GM10248 (cell line): ENCODE data around the gene PSMG4.

Experiments
- CTCF ChIA-PET: fragments of 300-600 bp; sonication (Branson Sonifier 250); formaldehyde crosslinking; extraction: SDS; loops from one replicate; lab custom pipeline; 2021; ENCODE audit warnings: antibody characterized with exemption; lab: Yijun Ruan, JAX
- POLR2A ChIA-PET: fragments of 350-650 bp; sonication (Branson Sonifier 250); formaldehyde crosslinking; extraction: SDS; loops from one replicate; lab custom pipeline; 2020; ENCODE audit warnings: antibody characterized with exemption; lab: Yijun Ruan, JAX
- DNase-seq: peaks from one replicate; pipeline ENCODE4 v3.0.0; 2012; ENCODE audit errors: extremely low spot score
- CTCF ChIP-seq: IDR thresholded peaks from 2 replicates; pipeline ENCODE4 v1.5.1; 2012; ENCODE audit warnings: mild to moderate bottlenecking, low read depth; ENCODE audit errors: extremely low read depth, missing control alignments, control extremely low read depth

Gene PSMG4

GRCh38 chr6:3297909-3298308, 39.2 kb downstream of the PSMG4 start:
- no peak for DNase-seq
- ChIA-PET POLR2A (no interaction called here), CTCF (interaction anchor here (0.9 kb wide), 1 partner anchor 20 kb away, joined by 3 read pairs; no protein-coding TSS in a partner anchor)
- TF ChIP-seq CTCF: no peak

GRCh38 chr6:3299221-3299620, 40.5 kb downstream of the PSMG4 start:
- ChIA-PET CTCF (no interaction called here), POLR2A (no interaction called here)
- DNase-seq: no peak
- no peak for TF ChIP-seq CTCF

GRCh38 chr6:3301506-3301905, 42.8 kb downstream of the PSMG4 start:
- no peak for DNase-seq
- POLR2A ChIA-PET: no interaction called here
- CTCF ChIA-PET: no interaction called here
- TF ChIP-seq CTCF: no peak

GRCh38 chr6:3303795-3304411, 45.2 kb downstream of the PSMG4 start:
- POLR2A ChIA-PET: no interaction called here
- no peak for DNase-seq
- CTCF ChIA-PET: interaction anchor here (1.3 kb wide), 1 partner anchor 429 kb away, joined by 3 read pairs; no protein-coding TSS in a partner anchor
- no peak for TF ChIP-seq CTCF

GRCh38 chr6:3304500-3305215, 45.9 kb downstream of the PSMG4 start:
- CTCF ChIA-PET: interaction anchor here (1.3 to 1.8 kb wide), 2 partner anchors 9 to 428 kb away, joined by 3 to 6 read pairs; no protein-coding TSS in a partner anchor
- POLR2A ChIA-PET: no interaction called here
- no peak for DNase-seq
- TF ChIP-seq CTCF: no peak

- ChIA-PET CTCF (interaction anchor here (1.3 to 1.8 kb wide), 3 partner anchors 9 to 427 kb away, joined by 3 to 6 read pairs (median 4); no protein-coding TSS in a partner anchor), POLR2A (no interaction called here)
- TF ChIP-seq CTCF: no peak
- DNase-seq: no peak
Observed at GRCh38 chr6:3305216-3305565, 46.4 kb downstream of the PSMG4 start.
